HCT116 (cell line): Measurements from ENCODE around the gene KCNH3. TPM values are rescaled to one million over a fixed set of nuclear protein-coding genes. Genes with fewer than 3 reads are reported as not detected.

ENCODE experiments used
- ATAC-seq: fragments of 200-7000 bp; cut with Tn5 transposase; 2 replicates; pipeline ENCODE4 v1.9.1; 2020; ENCODE audit warnings: mild to moderate bottlenecking, moderate library complexity
- BruUV-seq: library from RNA; stranded (reverse); fragments of 400-500 nt; replicated peaks from 2 replicates; lab custom pipeline; 2021; lab: Mats Ljungman, UMichigan
- CTCF ChIA-PET: fragments of 300-600 bp; sonication (Branson Sonifier 250); formaldehyde crosslinking; loops from one replicate; lab custom pipeline; 2021; ENCODE audit warnings: antibody characterized with exemption; lab: Charles Lee
- POLR2A ChIA-PET: fragments of 300-600, 350-600 bp; sonication (Branson Sonifier 250); formaldehyde crosslinking; loops from one replicate; lab custom pipeline; 2021; ENCODE audit warnings: antibody characterized with exemption; lab: Charles Lee
- RAD21 ChIA-PET, 2 experiments: fragments of 300-600 bp; sonication (Branson Sonifier 250); formaldehyde crosslinking; loops; one replicate each; lab custom pipeline; 2023; ENCODE audit warnings: low total read pairs in 2 of 2; ENCODE audit not compliant: uncharacterized antibody in 2 of 2, unreplicated experiment in 2 of 2, low non-redundant PET in 1 of 2; lab: Charles Lee
- DNase-seq: peaks from one replicate; pipeline ENCODE4 v3.0.0-alpha.2; 2010; ENCODE audit warnings: low read depth, low spot score
- H2AFZ ChIP-seq: fragments of 200-600 bp; shearing (Covaris generic), sonication (generic); 2 replicates; pipeline ENCODE4 v1.6.1; 2017; ENCODE audit warnings: low read depth, mixed run types, mixed read lengths, antibody characterized with exemption, low read length; ENCODE audit not compliant: poor library complexity, severe bottlenecking
- H3K27ac ChIP-seq: 2 replicates; pipeline ENCODE4 v1.5.1; 2012; ENCODE audit warnings: low read depth, low read length
- H3K27me3 ChIP-seq: fragments of 200-600 bp; sonication (generic); 2 replicates; pipeline ENCODE4 v1.6.1; 2016; ENCODE audit warnings: mixed run types, low read length, mixed read lengths; ENCODE audit not compliant: insufficient read depth
- H3K36me3 ChIP-seq, 2 experiments: fragments of 200-500 bp in 1 of 2; fragments of 200-600 bp in 1 of 2; sonication (Bioruptor generic) in 1 of 2; sonication (generic) in 1 of 2; 2 replicates each; pipeline versions ENCODE4 v1.5.1 to v1.6.1; 2014 to 2016; ENCODE audit warnings: low read length in 2 of 2, inconsistent platforms in 1 of 2, mixed read lengths in 1 of 2, mixed run types in 1 of 2; ENCODE audit not compliant: insufficient read depth in 2 of 2, control insufficient read depth in 1 of 2
- H3K4me1 ChIP-seq, 2 experiments: fragments of 200-600 bp in 1 of 2; sonication (generic) in 1 of 2; 2 replicates each; pipeline versions ENCODE4 v1.5.1 to v1.6.1; 2012 to 2017; ENCODE audit warnings: low read length in 2 of 2, inconsistent platforms in 1 of 2, mild to moderate bottlenecking in 1 of 2, mixed read lengths in 1 of 2, mixed run types in 1 of 2, moderate library complexity in 1 of 2; ENCODE audit not compliant: insufficient read depth in 2 of 2, control insufficient read depth in 1 of 2
- H3K4me2 ChIP-seq: fragments of 200-600 bp; sonication (generic); 2 replicates; pipeline ENCODE4 v1.6.1; 2017; ENCODE audit warnings: mixed run types, low read length, mixed read lengths
- H3K4me3 ChIP-seq, 2 experiments: fragments of 200-600 bp in 1 of 2; sonication (generic) in 1 of 2; replicated peaks in 1 of 2; 2 replicates each; pipeline ENCODE4 v1.5.1; 2011 to 2016; ENCODE audit warnings: low read length in 2 of 2, control low read depth in 1 of 2, low read depth in 1 of 2, mild to moderate bottlenecking in 1 of 2, mixed read lengths in 1 of 2, mixed run types in 1 of 2
- H3K79me2 ChIP-seq: fragments of 200-600 bp; sonication (generic); 2 replicates; pipeline ENCODE4 v1.6.1; 2017; ENCODE audit warnings: mild to moderate bottlenecking, mixed run types, low read length, moderate library complexity, mixed read lengths; ENCODE audit not compliant: insufficient read depth
- H3K9ac ChIP-seq: fragments of 200-600 bp; sonication (generic); 2 replicates; pipeline ENCODE4 v1.6.1; 2016; ENCODE audit warnings: low read length, mixed read lengths
- H3K9me2 ChIP-seq: fragments of 200-600 bp; sonication (generic), shearing (Covaris generic); 2 replicates; pipeline ENCODE4 v1.6.1; 2017; ENCODE audit warnings: mixed run types, mild to moderate bottlenecking, moderate library complexity; ENCODE audit not compliant: insufficient read depth
- H3K9me3 ChIP-seq, 2 experiments: fragments of 200-500 bp in 1 of 2; fragments of 200-600 bp in 1 of 2; sonication (Bioruptor generic) in 1 of 2; sonication (generic) in 1 of 2; 2 replicates each; pipeline ENCODE4 v1.6.1; 2014 to 2017; ENCODE audit warnings: low read length in 2 of 2, mixed read lengths in 2 of 2, inconsistent platforms in 1 of 2, low read depth in 1 of 2, mild to moderate bottlenecking in 1 of 2, mixed run types in 1 of 2, moderate library complexity in 1 of 2; ENCODE audit not compliant: control insufficient read depth in 1 of 2, insufficient read depth in 1 of 2
- H4K20me1 ChIP-seq: fragments of 200-600 bp; sonication (generic), shearing (Covaris generic); 2 replicates; pipeline ENCODE4 v1.6.1; 2017; ENCODE audit warnings: mixed run types, mild to moderate bottlenecking, moderate library complexity; ENCODE audit not compliant: insufficient read depth
- CEBPB ChIP-seq: IDR thresholded peaks from 2 replicates; pipeline ENCODE4 v1.6.1; 2012; ENCODE audit warnings: low read depth
- ELF1 ChIP-seq: IDR thresholded peaks from 2 replicates; pipeline ENCODE4 v1.6.1; 2012; ENCODE audit warnings: low read depth, borderline replicate concordance
- EZH2phosphoT487 ChIP-seq: fragments of 200-600 bp; IDR thresholded peaks from 2 replicates; pipeline ENCODE4 v1.6.1; 2018; ENCODE audit warnings: antibody characterized with exemption, borderline replicate concordance
- JUND ChIP-seq: IDR thresholded peaks from 2 replicates; pipeline ENCODE4 v1.6.1; 2012
- POLR2A ChIP-seq: IDR thresholded peaks from 2 replicates; pipeline ENCODE4 v1.7.0; 2011; ENCODE audit warnings: borderline replicate concordance; ENCODE audit not compliant: insufficient read depth, insufficient read length; ENCODE audit errors: extremely low read depth
- POLR2AphosphoS5 ChIP-seq: IDR thresholded peaks from 2 replicates; pipeline ENCODE4 v1.6.1; 2011; ENCODE audit warnings: mild to moderate bottlenecking, low read depth, low read length, moderate library complexity
- RAD21 ChIP-seq: IDR thresholded peaks from 2 replicates; pipeline ENCODE4 v1.6.1; 2012; ENCODE audit warnings: low read depth, mild to moderate bottlenecking
- SIN3A ChIP-seq: IDR thresholded peaks from 2 replicates; pipeline ENCODE4 v1.6.1; 2012; ENCODE audit warnings: low read depth
- SP1 ChIP-seq: IDR thresholded peaks from 2 replicates; pipeline ENCODE4 v1.6.1; 2012; ENCODE audit warnings: low read depth
- SRF ChIP-seq: IDR thresholded peaks from 2 replicates; pipeline ENCODE4 v1.6.1; 2012; ENCODE audit warnings: low read depth
- TCF7L2 ChIP-seq: IDR thresholded peaks from 2 replicates; pipeline ENCODE4 v1.7.0; 2011; ENCODE audit warnings: borderline replicate concordance, inconsistent platforms; ENCODE audit not compliant: insufficient read depth, insufficient read length; ENCODE audit errors: extremely low read depth
- ZFX ChIP-seq: fragments of 450-650 bp; IDR thresholded peaks from 2 replicates; pipeline ENCODE4 v1.6.1; 2017
- intact Hi-C: fragments of 100-400 bp; cut with micrococcal nuclease; formaldehyde crosslinking; loops from 2 replicates; pipeline ENCODE4 v1.10.0; 2022
- total RNA-seq: library from RNA; stranded (reverse); gene quantifications from one replicate; pipeline ENCODE4 v1.2.1, GENCODE V29; 2021; ENCODE audit not compliant: unreplicated experiment
- TF ChIP-seq, protein P1 (sequence below): IDR thresholded peaks from 2 replicates; pipeline ENCODE4 v1.6.1; 2012; ENCODE audit warnings: low read depth
- TF ChIP-seq, protein P2 (sequence below): IDR thresholded peaks from 2 replicates; pipeline ENCODE4 v1.6.1; 2012
- TF ChIP-seq, protein P3 (sequence below), 3 experiments: fragments of 200-600 bp in 1 of 3; sonication (generic) in 1 of 3; IDR thresholded peaks in 2 of 3; conservative IDR thresholded peaks in 1 of 3; 2 replicates each; pipeline ENCODE4 v1.5.1; 2012 to 2017; ENCODE audit warnings: low read depth in 2 of 3, low read length in 2 of 3, antibody characterized with exemption in 1 of 3, borderline replicate concordance in 1 of 3, control low read depth in 1 of 3, mild to moderate bottlenecking in 1 of 3, mixed read lengths in 1 of 3, mixed run types in 1 of 3, moderate library complexity in 1 of 3; ENCODE audit not compliant: insufficient read depth in 1 of 3

The KCNH3 gene
- total RNA-seq, 1 experiment from 2014 or later = 35.3 TPM

DNA sequence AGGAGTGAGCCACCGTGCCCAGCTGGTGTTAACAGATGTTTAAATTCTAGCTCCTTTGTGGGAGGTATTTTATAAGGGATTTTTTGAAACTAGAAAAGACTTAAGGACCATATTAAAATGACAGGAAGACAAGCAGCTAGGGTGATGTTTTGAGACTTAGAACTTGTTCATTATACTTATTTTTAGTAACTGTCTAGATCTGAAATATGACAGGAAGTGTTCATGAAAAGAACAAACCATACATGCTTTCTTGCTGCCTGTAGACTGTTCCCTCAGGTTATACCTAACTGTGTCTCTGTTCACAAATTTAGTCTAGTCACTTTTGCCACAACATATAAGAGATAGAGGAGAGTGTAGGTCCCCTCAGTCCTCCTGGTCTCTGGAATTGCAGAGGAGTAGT, 36.9 kb upstream of the KCNH3 start:
- RAD21 ChIA-PET = interaction anchor here in 1 of 2 experiments (0.8 kb wide), 1 partner anchor 143 kb away, joined by 4 read pairs; no protein-coding TSS in a partner anchor
- peaks cover 4 to 25% of the 10 kb centered on the region in 2 experiments; a peak in 3 of 4 replicates for H3K36me3 ChIP-seq
- peak overlapping the region; percentile 95 for H3K27ac ChIP-seq
- H3K9me2 ChIP-seq = no peaks in the 10 kb centered on the region
- no peak overlapping the region for H3K4me3 ChIP-seq
- peak overlapping the region; percentile 7; the same call in 1 of the 2 replicates for H3K9ac ChIP-seq
- POLR2A ChIA-PET = interaction anchor here (1.2 to 2.3 kb wide), 2 partner anchors 10 to 11 kb away, joined by 3 to 6 read pairs; no protein-coding TSS in a partner anchor
- DNase-seq (no peak), ATAC-seq (no peak)
- intact Hi-C loops = no loop called here
- CTCF ChIA-PET = no interaction called here
- H3K9me3 ChIP-seq = no peaks in the 10 kb centered on the region
- TF ChIP-seq SIN3A (no peak), JUND (no peak), EZH2phosphoT487 (no peak), SP1 (no peak), ZFX (no peak), TCF7L2 (no peak), CEBPB (no peak), POLR2A (no peak), POLR2AphosphoS5 (no peak), ELF1 (no peak), SRF (no peak), RAD21 (no peak)
- TF ChIP-seq, protein P1, sequence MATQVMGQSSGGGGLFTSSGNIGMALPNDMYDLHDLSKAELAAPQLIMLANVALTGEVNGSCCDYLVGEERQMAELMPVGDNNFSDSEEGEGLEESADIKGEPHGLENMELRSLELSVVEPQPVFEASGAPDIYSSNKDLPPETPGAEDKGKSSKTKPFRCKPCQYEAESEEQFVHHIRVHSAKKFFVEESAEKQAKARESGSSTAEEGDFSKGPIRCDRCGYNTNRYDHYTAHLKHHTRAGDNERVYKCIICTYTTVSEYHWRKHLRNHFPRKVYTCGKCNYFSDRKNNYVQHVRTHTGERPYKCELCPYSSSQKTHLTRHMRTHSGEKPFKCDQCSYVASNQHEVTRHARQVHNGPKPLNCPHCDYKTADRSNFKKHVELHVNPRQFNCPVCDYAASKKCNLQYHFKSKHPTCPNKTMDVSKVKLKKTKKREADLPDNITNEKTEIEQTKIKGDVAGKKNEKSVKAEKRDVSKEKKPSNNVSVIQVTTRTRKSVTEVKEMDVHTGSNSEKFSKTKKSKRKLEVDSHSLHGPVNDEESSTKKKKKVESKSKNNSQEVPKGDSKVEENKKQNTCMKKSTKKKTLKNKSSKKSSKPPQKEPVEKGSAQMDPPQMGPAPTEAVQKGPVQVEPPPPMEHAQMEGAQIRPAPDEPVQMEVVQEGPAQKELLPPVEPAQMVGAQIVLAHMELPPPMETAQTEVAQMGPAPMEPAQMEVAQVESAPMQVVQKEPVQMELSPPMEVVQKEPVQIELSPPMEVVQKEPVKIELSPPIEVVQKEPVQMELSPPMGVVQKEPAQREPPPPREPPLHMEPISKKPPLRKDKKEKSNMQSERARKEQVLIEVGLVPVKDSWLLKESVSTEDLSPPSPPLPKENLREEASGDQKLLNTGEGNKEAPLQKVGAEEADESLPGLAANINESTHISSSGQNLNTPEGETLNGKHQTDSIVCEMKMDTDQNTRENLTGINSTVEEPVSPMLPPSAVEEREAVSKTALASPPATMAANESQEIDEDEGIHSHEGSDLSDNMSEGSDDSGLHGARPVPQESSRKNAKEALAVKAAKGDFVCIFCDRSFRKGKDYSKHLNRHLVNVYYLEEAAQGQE = no peak
- TF ChIP-seq, protein P2, sequence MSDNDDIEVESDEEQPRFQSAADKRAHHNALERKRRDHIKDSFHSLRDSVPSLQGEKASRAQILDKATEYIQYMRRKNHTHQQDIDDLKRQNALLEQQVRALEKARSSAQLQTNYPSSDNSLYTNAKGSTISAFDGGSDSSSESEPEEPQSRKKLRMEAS = no peak
- TF ChIP-seq, protein P3, sequence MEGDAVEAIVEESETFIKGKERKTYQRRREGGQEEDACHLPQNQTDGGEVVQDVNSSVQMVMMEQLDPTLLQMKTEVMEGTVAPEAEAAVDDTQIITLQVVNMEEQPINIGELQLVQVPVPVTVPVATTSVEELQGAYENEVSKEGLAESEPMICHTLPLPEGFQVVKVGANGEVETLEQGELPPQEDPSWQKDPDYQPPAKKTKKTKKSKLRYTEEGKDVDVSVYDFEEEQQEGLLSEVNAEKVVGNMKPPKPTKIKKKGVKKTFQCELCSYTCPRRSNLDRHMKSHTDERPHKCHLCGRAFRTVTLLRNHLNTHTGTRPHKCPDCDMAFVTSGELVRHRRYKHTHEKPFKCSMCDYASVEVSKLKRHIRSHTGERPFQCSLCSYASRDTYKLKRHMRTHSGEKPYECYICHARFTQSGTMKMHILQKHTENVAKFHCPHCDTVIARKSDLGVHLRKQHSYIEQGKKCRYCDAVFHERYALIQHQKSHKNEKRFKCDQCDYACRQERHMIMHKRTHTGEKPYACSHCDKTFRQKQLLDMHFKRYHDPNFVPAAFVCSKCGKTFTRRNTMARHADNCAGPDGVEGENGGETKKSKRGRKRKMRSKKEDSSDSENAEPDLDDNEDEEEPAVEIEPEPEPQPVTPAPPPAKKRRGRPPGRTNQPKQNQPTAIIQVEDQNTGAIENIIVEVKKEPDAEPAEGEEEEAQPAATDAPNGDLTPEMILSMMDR (IDR thresholded peaks at IDR 0.05 in 2 of 3, conservative IDR thresholded peaks at IDR 0.05 in 1 of 3; ENCODE audit: borderline replicate concordance in 1 of 3, insufficient read depth in 1 of 3, low read depth in 2 of 3, low read length in 2 of 3) = no peak
- no peak overlapping the region for H3K4me2 ChIP-seq
- no peaks in the 10 kb centered on the region for H3K27me3 ChIP-seq
- no peaks in the 10 kb centered on the region for H3K79me2 ChIP-seq
- H2AFZ ChIP-seq = no peak overlapping the region
- H3K4me1 ChIP-seq = peaks cover 58 to 60% of the 10 kb centered on the region in 2 experiments
- no TSS peak for BruUV-seq
- H4K20me1 ChIP-seq = no peaks in the 10 kb centered on the region
